DOHH2 (cell line): ENCODE results near the gene CD151.

ENCODE experiments used
- H3F3A ChIP-seq: fragments of 200-600 bp; sonication (generic), shearing (Covaris generic); 2 replicates; pipeline ENCODE4 v1.6.0; 2016; ENCODE audit warnings: antibody characterized with exemption, mild to moderate bottlenecking; ENCODE audit not compliant: control insufficient read depth, insufficient read depth
- H3K27ac ChIP-seq: fragments of 200-600 bp; sonication (generic); 2 replicates; pipeline ENCODE4 v1.5.1; 2014; ENCODE audit warnings: low read depth, mild to moderate bottlenecking, low read length, moderate library complexity
- H3K27me3 ChIP-seq: fragments of 200-600 bp; sonication (generic); 2 replicates; pipeline ENCODE4 v1.6.1; 2014; ENCODE audit warnings: mild to moderate bottlenecking, low read length, mixed read lengths; ENCODE audit not compliant: control insufficient read depth
- H3K36me3 ChIP-seq: fragments of 200-600 bp; sonication (generic); 2 replicates; pipeline ENCODE4 v1.6.1; 2014; ENCODE audit warnings: mild to moderate bottlenecking, low read length, moderate library complexity, mixed read lengths; ENCODE audit not compliant: control insufficient read depth
- H3K4me1 ChIP-seq: fragments of 200-600 bp; sonication (generic); 2 replicates; pipeline ENCODE4 v1.6.1; 2014; ENCODE audit warnings: mild to moderate bottlenecking, low read length, mixed read lengths; ENCODE audit not compliant: control insufficient read depth
- H3K4me2 ChIP-seq: fragments of 200-600 bp; sonication (generic); 2 replicates; pipeline ENCODE4 v1.6.0; 2014; ENCODE audit warnings: mild to moderate bottlenecking, low read length, moderate library complexity
- H3K4me3 ChIP-seq: fragments of 200-600 bp; sonication (generic); 2 replicates; pipeline ENCODE4 v1.5.1; 2014; ENCODE audit warnings: mild to moderate bottlenecking, low read length, mixed read lengths
- H3K79me2 ChIP-seq: fragments of 200-600 bp; sonication (generic); 2 replicates; pipeline ENCODE4 v1.6.1; 2014; ENCODE audit warnings: mild to moderate bottlenecking, low read length, mixed read lengths; ENCODE audit not compliant: control insufficient read depth
- H3K9me2 ChIP-seq: fragments of 200-600 bp; sonication (generic); replicated peaks from 2 replicates; pipeline ENCODE4 v1.6.1; 2014; ENCODE audit warnings: mild to moderate bottlenecking, low read length, mixed read lengths; ENCODE audit not compliant: control insufficient read depth
- H3K9me3 ChIP-seq: fragments of 200-600 bp; sonication (generic); 2 replicates; pipeline ENCODE4 v1.6.1; 2014; ENCODE audit warnings: antibody characterized with exemption, low read length, mixed read lengths; ENCODE audit not compliant: control insufficient read depth, insufficient read depth
- H4K20me1 ChIP-seq: fragments of 200-600 bp; sonication (generic); 2 replicates; pipeline ENCODE4 v1.6.0; 2014; ENCODE audit warnings: low read depth, mild to moderate bottlenecking, antibody characterized with exemption, low read length, moderate library complexity; ENCODE audit not compliant: control insufficient read depth, insufficient read depth
- CTCF ChIP-seq: fragments of 200-600 bp; sonication (generic); IDR thresholded peaks from one replicate; pipeline ENCODE4 v1.5.1; 2014; ENCODE audit warnings: antibody characterized with exemption, mild to moderate bottlenecking, low read depth, low read length; ENCODE audit not compliant: poor library complexity, severe bottlenecking
- EZH2phosphoT487 ChIP-seq: fragments of 200-600 bp; sonication (generic); IDR thresholded peaks from 2 replicates; pipeline ENCODE4 v1.6.1; 2017; ENCODE audit warnings: borderline replicate concordance, mild to moderate bottlenecking, antibody characterized with exemption, low read length, moderate library complexity, mixed read lengths

CD151 gene

GRCh38 chr11:797296-798092 is 35.3 kb upstream of the CD151 start:
- peaks cover 4% of the 10 kb centered on the region; the same call in 1 of the 2 replicates for H4K20me1 ChIP-seq

GRCh38 chr11:798093-798713 is 34.5 kb upstream of the CD151 start, which contains the start of gene SLC25A22:
Gene SLC25A22 (minus strand): TSS chr11:798281. CDS start chr11:795006, 3,275 bp downstream.
- Histone ChIP-seq H3K4me1 (peaks cover 33% of the 10 kb centered on the region), H3K79me2 (peaks cover 25% of the 10 kb centered on the region), H3K9me2 (no peaks in the 10 kb centered on the region), H3K36me3 (peaks cover 52% of the 10 kb centered on the region), H4K20me1 (peaks cover 4% of the 10 kb centered on the region; the same call in 1 of the 2 replicates), H3K27me3 (no peaks in the 10 kb centered on the region), H3K27ac (peak within 1 kb of the TSS; percentile 80), H3K9me3 (no peaks in the 10 kb centered on the region), H3K4me3 (peak within 1 kb of the TSS; percentile 93), H3F3A (peaks cover 12% of the 10 kb centered on the region; the same call in 1 of the 2 replicates), H3K4me2 (peak within 1 kb of the TSS; percentile 97)
- TF ChIP-seq CTCF, result peak; percentile 73
- no peak for TF ChIP-seq EZH2phosphoT487

More at GRCh38 chr11:797296-798092, 35.3 kb upstream of the CD151 start:
- peak overlapping the region; percentile 80 for H3K27ac ChIP-seq
- peaks cover 25% of the 10 kb centered on the region for H3K79me2 ChIP-seq
- peaks cover 48% of the 10 kb centered on the region for H3K36me3 ChIP-seq
- TF ChIP-seq EZH2phosphoT487, result no peak
- no peak for TF ChIP-seq CTCF
- H3K9me2 ChIP-seq, result no peaks in the 10 kb centered on the region
- H3K4me3 ChIP-seq, result peak overlapping the region; percentile 93
- H3K4me2 ChIP-seq, result peak overlapping the region; percentile 97
- H3K9me3 ChIP-seq, result no peaks in the 10 kb centered on the region
- peaks cover 33% of the 10 kb centered on the region for H3K4me1 ChIP-seq
- H3F3A ChIP-seq, result peaks cover 12% of the 10 kb centered on the region; the same call in 1 of the 2 replicates
- H3K27me3 ChIP-seq, result no peaks in the 10 kb centered on the region

GRCh38 chr11:799641-800316 is 33.0 kb upstream of the CD151 start:
- no peaks in the 10 kb centered on the region for H3K9me2 ChIP-seq

More at GRCh38 chr11:799641-800316, 33.0 kb upstream of the CD151 start:
- H3K4me3 ChIP-seq, result no peak overlapping the region
- peaks cover 47% of the 10 kb centered on the region for H3K4me1 ChIP-seq
- peaks cover 37% of the 10 kb centered on the region for H3K79me2 ChIP-seq
- H3K36me3 ChIP-seq, result peaks cover 51% of the 10 kb centered on the region
- TF ChIP-seq CTCF (no peak), EZH2phosphoT487 (no peak)
- H4K20me1 ChIP-seq, result peaks cover 4% of the 10 kb centered on the region; the same call in 1 of the 2 replicates
- H3F3A ChIP-seq, result peaks cover 12% of the 10 kb centered on the region; the same call in 1 of the 2 replicates
- H3K9me3 ChIP-seq, result no peaks in the 10 kb centered on the region
- no peak overlapping the region for H3K4me2 ChIP-seq
- no peak overlapping the region for H3K27ac ChIP-seq
- no peaks in the 10 kb centered on the region for H3K27me3 ChIP-seq
